ENCODE results near the gene LRFN2.

DNA sequence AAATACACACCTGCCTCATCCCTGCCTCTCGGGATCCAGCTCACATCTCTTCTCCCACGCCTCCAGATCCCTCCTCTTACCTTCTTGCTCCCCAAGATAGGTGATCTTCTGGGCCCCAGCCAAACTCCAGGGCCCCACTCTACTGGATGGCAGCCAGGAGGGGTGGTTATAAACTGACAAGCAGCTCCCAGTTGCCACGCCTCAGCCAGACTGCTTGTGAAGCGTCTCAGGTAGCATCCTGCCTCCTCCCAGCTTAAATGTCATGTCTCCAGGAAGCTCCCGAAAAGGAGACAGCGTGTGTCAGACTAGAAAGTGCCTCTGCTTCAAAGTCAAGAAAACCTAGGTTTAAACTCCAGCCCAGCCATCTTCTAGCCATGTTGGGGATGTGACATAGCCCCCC is 114.1 kb downstream of the LRFN2 start:
- TF ChIP-seq CTCF (IDR thresholded peaks at IDR 0.05; ENCODE audit: low read depth, low read length, poor library complexity, severe bottlenecking) (no peak), EZH2phosphoT487 (IDR thresholded peaks at IDR 0.05; ENCODE audit: borderline replicate concordance, low read length) (no peak)
